Islet precursor cell (in vitro differentiated cells): ENCODE results near the gene DIS3L2.
A peak's percentile ranks its signal among the peaks of the same experiment; 100 is the strongest.
"Not testable (repeated sequence)": the region's sequence is repeated elsewhere in the genome, so short reads cannot be mapped to it uniquely, and the experiment has no call there.

Source experiments
- DNase-seq: peaks from one replicate; pipeline ENCODE4 v3.0.0-alpha.2; 2018

DIS3L2 gene

DNA sequence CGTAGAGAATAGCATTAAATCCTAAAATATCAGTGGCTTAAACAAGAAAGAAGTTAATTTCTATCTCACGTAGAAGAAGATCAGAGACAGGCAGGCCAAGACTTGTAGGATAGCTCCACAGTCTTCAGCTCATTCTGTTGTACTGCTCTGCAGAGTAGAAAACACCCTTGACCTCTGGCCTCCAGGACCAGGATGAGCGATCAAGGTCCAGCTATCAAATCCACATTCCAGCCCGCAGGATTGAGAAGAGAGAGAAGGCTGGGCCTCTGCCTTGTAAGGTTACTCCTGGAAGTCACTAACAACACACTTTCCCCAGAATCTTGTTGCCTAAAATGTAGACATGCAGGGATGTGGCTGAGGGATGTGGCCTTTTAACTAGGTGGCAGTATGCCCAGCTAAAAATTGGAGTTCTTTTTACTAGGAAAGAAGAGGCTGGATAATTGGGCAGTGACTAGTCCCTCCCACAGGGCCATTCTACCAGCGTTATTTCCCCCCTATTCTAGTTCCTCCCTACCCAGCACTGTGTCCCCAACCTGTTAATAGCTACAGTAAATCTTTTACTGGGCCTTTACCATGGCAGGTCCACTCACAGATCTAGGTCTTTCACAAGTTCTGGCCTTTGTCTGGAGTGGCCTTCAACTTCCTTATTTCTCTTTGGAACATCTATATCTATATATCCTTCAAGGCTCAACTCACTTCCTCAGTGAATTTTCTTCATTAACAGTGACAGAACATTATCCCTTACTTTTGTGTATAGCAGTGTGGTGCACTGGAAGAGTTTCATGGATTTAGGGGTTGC lies 165.0 kb downstream of the DIS3L2 start:
- no peak for DNase-seq

DNA sequence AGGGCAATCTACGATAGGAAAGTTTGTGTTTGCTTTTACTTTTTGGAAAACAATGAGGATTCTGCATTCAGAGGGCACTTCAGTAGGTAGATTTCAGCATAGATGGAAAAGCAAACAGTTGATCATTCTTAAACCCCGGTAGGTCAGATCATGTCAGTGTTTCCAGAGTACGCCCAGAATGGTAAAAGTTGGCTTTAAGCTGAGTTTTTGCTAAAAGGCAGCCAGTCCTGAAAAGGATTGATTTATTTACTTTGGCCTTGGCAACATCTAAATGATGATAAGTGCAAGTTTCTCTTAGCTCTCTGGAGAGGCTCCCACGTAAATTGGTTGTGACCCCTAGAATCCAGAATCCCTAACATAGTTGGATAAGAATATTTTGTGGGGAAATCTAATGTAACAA lies 168.0 kb downstream of the DIS3L2 start:
- DNase-seq = no peak

DNA sequence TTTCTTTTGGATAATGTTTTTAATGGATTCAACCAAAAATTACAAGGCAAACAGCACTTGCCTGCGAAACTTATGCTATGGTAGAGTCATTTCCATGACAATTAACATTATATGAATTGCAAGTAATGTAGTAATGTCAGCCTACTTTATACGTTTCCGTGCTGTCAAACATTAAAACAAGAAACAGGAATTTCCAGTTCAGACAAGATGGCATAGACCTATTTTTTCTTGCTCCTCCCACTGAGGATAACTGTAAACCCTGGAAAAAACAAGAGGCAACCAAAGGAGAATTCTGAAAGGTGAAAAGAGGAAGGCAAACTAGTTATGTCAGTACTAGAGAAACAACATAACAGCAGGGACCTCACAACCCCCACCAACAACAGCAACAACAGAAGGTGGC lies 170.7 kb downstream of the DIS3L2 start:
- DNase-seq = no peak

DNA sequence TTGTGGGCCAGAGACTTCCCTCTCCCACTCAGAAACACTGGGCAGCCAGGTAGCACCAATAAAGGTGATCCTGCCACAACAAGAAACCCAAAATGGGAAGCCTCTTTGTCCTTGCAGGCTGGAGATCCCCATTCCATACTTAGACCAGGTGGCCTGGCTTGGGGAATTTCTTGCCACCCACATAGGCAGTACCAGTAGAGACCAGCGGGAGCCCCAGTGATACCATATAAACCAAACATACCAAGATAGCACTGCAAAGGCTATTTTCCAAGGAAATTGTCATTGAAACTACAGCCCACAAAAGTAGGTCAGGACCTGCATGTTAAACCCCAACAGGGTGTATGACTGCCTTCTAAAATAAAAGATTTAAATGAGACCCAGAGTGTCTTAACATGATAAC lies 171.6 kb downstream of the DIS3L2 start:
- DNase-seq = no peak

DNA sequence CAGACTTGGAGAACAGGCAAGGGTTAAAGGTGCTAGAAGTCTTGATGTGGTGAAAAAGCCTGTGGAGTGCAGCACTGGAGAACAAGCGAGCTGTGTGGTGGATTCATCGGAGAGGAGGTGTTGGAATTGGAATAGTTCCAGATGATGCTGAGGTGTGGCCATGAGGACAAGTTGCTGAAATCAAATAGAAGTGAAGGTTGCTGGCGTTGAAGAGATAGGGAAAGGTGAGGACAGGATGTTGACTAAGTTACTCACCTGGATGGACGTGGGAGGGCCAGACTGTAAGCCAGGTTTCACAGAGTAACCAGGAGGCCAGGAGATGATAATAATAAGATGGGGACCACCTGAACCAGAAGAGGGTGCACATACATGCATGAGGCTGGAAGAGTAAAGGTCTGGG lies 173.4 kb downstream of the DIS3L2 start:
- no peak for DNase-seq

DNA sequence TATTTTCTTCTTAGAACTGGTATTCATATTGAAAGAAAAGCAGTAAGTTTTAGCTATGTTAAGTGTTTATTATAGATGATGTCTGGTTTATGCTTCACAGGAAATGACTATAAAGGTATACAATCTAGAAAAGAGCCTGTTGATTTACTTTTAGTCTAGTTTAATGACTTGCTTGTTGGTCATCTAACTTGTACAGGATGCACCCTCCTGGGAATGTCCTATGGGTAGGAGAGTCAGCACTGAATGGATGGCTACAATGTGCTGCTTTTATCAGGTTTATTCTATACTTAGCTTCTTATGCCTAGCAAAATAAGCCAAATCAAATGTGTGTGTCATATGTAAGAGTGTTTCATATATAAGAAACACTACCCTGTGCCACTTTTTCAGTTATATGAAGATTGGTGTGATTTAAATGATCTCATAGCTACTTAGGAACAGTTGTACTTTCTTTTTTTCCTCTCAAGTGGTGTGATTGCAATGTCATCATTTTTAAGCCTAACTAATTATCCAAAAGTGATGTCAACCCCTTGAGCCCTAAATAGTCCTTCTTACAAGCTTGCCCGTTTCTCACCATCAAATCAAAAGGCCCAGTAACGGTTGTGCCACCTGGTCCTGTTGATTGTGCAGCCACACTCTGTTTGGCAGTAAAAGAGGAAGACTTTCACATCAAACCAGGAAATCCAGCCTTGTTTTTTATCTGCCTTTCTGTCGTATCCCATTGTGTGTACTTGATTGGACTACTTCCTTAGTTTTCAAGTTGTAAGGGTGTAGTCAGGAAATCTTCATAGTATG lies 176.0 kb downstream of the DIS3L2 start:
- DNase-seq = no peak

DNA sequence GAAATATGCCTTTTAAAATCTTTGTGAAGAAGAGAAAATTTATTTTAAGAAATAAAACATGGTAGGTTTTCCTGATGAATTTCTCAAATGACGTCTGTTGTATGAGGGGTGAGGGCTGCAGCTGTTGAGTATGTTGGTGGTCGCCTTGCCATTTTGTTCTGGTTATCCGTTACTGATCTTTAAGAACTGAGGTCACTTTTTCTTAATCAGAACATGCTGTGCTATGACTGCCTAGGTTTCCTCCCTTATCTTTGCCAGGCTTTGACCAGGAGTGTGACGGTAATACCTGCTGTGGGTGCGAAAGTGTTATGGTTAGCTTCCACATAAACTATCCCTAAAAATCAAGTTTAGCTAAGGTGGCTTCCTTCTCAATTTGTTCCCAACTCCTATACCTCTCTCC lies 176.9 kb downstream of the DIS3L2 start:
- DNase-seq = no peak

DNA sequence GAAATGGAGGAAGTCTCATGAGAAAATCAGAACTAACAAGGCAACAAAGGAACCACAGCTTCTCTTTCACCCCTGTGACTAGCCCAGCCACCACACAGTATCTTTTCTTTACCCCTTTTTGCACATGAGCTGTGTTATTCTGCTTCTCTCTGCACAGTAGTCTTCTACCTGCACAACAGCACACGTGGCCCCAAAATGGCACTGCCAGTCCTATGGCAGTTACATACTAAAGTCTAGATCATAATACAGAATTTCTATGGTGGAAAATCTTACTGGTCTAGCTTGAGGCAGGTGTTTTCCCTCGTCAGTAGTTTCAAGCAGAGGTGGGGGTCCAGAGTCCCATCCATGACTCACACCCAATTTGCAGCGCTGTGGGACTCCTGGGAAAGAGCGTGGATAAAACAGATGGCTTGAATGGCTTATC lies 177.7 kb downstream of the DIS3L2 start:
- DNase-seq = no peak

DNA sequence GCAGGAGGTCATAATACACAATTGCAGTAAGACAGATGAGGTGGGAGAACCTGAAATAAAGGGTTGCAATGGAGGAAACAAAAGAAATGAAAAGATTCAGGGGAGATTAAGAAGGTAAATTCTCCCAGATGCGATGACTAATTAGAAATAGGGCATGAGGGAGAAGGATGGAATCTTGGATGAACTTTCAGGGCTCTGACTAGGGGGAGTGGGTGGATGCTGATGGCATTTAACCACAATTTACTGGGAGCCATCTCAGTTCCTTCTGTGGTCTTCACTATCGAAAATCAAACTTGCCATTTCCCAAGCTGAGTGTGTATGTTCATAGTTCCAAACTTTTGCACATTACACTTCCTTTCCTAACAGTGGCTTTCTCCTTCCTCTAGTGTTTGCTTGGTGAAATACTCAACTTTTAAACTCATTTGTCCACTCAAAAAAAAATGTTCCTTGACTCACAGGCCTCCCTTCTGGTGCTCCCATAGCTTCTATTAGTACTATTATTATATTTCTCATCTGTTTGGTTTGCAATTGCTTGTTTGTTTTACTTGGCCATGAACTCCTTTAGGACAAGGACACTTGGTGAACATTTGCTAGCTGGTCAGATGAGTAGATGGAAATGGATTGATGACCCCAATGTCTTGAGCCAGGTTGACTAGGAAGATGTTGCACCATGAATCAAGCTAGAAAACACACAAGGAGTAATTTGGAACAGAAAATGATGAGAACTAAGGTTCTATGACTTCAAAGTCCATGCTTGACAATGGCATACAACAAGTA lies 178.5 kb downstream of the DIS3L2 start:
- no peak for DNase-seq

DNA sequence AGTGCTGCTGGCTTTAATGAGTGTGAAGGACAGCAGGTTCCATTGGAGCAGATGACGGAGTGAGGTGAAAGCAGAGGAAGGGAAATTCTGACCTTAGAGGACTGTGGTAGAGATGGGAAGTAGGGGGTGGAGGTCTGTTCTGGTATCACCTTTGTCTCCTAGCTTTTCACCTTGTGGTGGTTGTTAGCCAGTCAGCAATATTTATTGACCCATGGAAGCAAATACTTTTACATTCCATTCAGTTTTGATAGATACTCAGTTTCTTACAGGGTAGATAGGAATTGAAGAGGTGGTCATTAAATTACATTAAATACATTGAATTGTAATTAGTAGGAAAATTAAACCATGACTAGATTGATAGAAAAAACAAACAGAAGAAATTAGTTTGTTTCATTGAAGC lies 180.1 kb downstream of the DIS3L2 start:
- no peak for DNase-seq

DNA sequence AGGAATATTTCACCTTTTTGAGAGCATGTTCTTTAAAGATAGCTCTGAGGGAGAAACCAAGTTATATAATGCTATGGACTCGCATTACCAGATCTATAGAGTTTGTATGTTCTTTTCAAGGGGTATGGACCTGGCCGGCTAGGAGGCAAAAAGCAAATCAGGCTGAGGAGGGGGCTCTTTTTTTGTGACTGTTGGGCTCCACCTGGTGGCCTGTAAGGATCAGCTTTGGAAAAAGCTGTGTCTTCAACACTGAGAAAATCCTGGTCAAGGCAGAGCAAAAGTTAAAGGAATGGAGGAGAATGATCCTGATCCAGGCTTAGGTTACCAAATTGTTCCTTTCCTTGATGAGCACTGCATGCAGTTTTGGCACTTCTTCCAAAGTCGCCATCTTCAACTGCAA lies 180.5 kb downstream of the DIS3L2 start:
- no peak for DNase-seq

DNA sequence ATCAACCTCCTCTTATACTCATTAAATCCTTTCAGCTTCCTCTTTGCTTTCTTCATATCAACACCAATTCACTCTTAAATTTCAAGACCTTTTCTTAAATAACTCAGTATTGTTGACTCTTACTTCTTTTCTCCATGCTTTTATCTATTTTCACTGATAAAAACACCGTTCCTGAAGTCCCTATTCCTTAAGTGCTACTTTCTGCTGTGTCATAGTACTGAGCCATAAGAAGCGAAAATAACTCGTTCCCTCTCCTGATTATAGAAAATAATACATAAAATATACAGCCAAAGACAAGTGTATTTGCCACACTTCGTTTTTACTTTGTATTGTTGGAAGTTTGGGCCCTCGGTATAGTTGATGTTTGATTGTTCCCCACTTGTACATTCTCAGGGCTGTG lies 181.0 kb downstream of the DIS3L2 start:
- no peak for DNase-seq

DNA sequence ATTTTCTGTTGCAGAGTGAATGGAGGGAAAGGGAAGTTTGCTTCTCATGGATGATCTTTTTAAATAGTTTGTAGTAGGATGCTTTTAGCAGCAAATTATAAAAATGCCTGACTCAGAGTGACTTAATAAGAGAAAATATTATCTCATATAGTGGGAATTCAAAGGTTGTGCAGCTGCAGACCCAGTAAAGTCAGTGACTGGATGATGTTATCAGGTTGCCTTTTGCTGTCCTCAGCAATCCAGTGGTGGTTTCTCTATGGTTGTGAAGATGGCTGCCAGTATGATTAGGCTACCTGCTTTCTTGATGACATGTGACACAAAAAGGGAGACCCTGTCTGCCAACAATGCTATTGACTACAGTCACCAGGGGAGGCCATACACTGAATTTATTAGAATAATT lies 184.8 kb downstream of the DIS3L2 start:
- no peak for DNase-seq

DNA sequence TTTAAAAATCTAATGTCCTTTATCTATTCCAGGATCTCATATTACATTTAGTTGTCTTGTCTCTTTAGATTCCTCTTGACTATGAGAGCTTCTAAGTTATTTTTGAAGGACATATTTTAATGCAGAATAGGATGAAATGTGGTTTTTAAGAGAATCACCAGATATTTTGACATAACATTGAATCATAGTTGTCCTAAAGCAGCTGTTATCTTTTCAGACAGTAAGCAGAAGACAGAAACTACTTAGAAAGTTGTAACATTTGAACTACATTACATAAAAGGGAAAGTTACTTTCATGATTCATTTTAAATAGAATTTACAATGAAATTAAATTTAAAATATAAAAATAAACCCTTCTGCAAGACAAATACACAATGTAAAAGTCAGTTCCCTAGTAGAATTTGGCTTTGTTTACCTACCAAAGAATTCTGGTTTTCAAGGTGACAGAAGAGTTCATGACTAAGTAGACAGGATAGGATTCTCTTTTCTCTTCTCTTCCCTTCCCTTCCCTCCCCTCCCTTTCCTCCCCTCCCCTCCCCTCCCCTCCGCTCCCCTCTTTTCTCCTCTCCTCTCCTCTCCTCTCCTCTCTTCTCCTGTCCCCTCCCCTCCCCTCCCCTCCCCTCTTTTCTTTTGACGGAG lies 186.0 kb downstream of the DIS3L2 start:
- DNase-seq = no peak

DNA sequence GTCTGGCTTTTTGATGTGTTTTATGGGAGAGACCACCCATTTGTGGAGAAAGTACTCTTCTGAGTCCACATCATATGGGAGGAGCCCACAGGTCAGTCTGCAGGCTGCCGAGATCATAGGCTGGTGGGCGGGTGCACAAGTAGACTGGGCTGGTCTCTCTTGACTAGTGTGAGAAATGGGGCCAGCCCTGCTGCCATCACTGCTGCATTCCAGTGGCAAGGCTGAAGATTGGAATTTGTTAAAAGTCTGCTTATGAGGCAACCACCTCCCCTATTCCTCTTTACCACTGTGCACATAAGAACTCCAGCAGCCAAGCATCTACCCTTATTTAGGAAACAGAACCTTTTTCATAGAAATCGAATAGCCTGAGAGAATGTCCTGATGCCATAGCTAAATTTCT lies 200.7 kb downstream of the DIS3L2 start:
- peak; percentile 54 for DNase-seq

DNA sequence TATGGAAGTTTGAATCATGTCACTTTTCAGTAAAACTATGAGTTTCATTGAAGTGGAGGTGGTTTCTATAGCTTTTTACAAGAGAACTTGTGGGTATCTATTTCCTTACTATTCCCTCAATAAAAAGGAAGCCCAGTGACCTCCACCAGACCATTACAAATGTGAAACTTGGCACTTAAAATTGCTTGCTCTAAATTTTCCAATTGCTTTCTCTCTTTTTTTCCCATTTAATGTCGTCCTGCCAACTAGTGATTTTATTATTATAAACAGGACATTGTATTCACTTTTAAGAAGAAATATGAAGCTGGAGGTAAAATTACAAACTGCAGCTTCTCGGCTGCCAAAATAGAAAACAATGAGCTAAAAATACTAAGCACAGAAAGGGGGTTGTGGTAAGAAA lies 208.9 kb downstream of the DIS3L2 start:
- no peak for DNase-seq

DNA sequence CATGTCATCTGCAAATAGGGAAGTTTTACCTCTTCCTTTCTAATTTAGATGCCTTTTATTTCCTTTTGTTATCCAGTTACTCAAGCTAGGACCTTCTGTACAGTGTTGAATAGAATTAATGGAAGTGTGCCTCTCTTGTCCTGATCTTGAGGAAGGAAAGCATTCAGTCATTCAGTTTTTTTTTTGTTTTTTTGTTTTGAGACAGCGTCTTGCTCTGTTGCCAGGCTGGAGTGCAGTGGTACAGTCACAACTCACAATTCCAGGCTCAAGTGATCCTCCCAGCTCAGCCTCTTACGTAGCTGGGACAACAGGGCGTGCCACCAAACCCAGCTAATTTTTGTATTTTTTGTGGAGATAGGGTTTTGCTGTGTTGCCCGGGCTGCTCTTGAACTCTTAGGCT lies 213.1 kb downstream of the DIS3L2 start:
- DNase-seq = no peak

DNA sequence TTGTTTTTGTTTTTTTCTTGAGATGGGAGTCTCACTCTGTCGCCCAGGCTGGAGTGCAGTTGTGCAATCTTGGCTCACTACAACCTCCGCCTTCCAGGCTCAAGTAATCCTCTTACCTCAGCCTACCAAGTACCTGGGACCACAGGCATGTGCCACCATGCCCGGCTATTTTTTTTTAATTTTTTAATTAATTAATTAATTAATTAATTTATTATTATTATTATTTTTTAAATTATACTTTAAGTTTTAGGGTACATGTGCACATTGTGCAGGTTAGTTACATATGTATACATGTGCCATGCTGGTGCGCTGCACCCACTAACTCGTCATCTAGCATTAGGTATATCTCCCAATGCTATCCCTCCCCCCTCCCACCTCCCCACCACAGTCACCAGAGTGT lies 215.1 kb downstream of the DIS3L2 start:
- DNase-seq = not testable (repeated sequence)

DNA sequence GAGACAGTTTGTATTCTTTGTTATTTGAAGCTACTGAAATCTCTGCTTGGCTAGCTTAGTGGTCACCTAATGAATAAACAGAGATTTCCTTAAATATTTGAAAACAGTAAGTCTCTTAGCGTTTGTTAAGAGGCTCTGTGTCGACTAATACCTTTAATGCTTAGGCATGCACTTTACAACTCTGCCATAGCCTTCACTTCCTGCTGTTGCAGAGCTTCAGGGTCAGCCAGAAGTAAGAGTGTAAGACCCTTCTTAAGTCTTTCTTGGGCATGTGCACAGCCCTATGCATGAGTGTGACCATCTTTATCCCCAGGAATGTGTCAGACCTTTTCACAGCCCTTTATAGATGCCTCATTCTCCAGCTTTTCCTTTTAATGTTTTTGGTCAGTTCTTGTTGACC lies 221.8 kb downstream of the DIS3L2 start:
- peak; percentile 59 for DNase-seq

DNA sequence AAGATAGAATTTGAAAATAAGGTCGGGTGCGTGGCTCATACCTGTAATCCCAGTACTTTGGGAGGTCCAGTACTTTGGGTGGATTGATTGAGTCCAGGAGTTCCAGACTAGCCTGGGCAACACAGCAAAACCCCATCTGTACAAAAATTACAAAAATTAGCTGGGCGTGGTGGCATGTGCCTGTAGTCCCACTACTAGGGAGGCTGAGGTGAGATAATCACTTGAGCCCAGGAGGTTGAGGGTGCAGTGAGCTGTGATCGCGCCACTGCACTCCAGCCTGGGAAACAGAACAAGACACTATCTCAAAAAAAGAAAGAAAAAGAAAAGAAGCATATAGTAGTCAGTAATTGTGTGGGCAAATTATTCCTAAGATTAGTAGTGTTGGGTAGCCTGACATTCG lies 222.8 kb downstream of the DIS3L2 start:
- no peak for DNase-seq

DNA sequence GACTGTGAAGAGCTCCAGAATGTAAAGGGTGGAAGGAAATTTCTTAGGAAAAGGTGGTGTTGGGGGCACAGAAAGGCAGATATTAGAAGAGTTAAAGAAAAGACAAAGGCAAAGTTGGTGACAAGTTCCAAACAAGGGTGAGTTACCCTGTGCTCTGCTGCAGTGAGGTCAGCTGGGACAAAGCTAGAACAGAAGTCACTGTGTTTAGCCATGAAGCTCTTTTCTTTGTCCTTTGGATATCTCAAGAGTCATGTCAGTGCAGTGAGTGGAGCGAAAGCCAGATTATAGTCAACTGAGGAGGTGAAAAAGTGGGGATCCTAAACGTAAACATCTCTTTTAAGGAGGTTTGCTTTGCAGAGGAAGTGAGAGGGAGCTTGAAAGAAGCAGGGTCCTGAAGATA lies 229.3 kb downstream of the DIS3L2 start:
- DNase-seq = no peak

DNA sequence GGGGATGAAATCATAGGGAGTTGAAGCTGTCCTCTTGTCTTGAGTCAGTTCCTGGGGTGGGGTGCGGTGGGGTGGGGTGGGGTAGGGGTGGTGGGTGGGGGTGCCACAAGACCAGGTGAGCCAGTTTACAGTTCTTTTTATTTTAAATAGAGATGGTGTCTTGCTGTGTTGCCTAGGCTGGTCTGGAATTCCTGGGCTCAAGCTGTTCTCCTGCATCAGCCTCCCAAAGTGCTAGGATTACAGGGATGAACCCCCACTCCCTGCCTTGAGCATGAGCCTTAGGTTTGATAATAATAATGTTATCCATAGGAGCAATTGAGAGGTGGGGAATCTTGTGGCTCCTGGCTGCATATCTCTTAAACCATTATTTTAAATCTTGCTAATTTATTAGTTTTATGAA lies 234.0 kb downstream of the DIS3L2 start:
- DNase-seq = no peak

DNA sequence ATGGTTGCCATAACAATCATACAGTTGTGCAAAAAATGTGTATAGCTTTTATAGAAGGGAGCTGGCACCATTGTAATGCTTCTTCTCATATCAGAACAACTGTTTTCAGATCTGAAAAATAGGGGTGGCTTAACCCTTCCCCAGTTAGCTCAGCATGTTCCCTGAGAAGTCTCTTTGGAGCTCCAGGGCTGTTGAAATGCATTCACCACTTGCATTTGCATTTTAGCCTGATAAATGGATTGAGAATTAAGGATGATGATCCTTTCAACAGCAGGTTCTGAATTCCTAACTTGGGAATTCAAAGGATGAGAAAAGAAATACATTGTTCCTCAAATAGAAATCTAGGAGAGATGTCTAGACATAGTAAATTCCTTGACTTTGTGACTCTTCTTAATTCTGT lies 235.3 kb downstream of the DIS3L2 start:
- no peak for DNase-seq
